ENCODE results near the gene EBF3. TPM values are rescaled to one million over a fixed set of nuclear protein-coding genes. Genes with fewer than 3 reads are reported as not detected.

The EBF3 gene
- total RNA-seq, 2 experiments from 2014 or later = not detected

DNA sequence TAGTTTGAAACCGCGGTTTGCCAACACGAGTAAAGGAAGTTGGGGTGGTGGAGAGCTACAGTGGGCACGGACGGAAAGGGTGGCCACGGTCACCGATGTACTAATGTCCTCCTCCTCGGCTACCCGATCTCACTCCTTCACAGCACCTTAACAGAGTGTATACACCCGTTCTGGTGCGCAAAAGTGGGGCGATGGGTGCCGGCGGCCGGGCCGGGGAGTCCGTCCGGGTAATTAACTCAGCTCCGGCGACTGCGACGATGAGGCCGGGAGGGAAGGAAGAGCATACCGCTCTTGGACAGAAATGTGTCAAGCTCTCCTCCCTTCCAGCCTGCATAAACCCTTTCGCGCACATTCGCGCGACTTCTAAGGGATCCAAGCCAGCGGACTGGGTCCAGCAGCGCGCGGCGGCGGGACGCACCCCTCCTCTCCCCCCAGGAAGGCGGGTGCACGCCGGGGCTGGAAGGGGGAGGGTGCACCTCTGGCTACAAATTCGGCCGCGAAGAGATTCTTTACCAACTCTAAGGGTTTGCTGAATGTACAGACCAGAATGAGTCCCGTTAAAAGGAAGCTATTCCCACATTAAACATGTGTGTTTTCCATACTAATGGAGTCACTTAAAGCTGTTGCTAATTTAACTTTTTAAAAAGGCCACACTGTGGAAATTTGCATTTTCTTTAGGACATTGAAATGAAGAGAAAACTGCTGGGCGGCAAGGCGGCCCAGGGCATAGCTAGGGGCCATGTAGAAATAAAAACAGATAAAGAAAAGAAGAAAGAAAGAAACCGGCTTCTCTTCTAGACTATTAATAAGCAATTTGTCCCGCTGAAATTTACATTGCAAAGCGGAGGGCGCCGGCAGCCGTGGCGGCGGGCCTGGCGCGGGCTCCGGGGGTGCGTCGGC lies 6.6 kb upstream of the EBF3 start:
- DNase-seq (no peak), ATAC-seq (ENCODE audit: poor library complexity) (no peak)
- ChIA-PET CTCF (interaction anchor here (1.5 kb wide), 1 partner anchor 15 kb away, joined by 5 read pairs; no protein-coding TSS in a partner anchor), POLR2A (no interaction called here)
- TF ChIP-seq, protein P1, sequence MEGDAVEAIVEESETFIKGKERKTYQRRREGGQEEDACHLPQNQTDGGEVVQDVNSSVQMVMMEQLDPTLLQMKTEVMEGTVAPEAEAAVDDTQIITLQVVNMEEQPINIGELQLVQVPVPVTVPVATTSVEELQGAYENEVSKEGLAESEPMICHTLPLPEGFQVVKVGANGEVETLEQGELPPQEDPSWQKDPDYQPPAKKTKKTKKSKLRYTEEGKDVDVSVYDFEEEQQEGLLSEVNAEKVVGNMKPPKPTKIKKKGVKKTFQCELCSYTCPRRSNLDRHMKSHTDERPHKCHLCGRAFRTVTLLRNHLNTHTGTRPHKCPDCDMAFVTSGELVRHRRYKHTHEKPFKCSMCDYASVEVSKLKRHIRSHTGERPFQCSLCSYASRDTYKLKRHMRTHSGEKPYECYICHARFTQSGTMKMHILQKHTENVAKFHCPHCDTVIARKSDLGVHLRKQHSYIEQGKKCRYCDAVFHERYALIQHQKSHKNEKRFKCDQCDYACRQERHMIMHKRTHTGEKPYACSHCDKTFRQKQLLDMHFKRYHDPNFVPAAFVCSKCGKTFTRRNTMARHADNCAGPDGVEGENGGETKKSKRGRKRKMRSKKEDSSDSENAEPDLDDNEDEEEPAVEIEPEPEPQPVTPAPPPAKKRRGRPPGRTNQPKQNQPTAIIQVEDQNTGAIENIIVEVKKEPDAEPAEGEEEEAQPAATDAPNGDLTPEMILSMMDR (IDR thresholded peaks at IDR 0.05) = no peak
- H3K27ac ChIP-seq (ENCODE audit: low read depth in 1 of 2, low read length in 2 of 2) = no peak overlapping the region
- no peaks in the 10 kb centered on the region for H3K9me3 Mint-ChIP-seq
- H3K27me3 ChIP-seq (ENCODE audit: control insufficient read depth in 1 of 2, insufficient read depth in 2 of 2, low read length in 2 of 2) = peaks cover 70 to 87% of the 10 kb centered on the region in 2 experiments
- H3K4me3 Mint-ChIP-seq = peak overlapping the region; percentile 54
- intact Hi-C loops (cut with DNase I, micrococcal nuclease) = loop anchor here (1.0 to 5.0 kb wide), 4 partner anchors 938 to 1758 kb away; no protein-coding TSS in a partner anchor
- no peak overlapping the region for H3K4me3 ChIP-seq (ENCODE audit: low read length)
- H3K27me3 Mint-ChIP-seq = peaks cover 75% of the 10 kb centered on the region
- H3K27ac Mint-ChIP-seq = peak overlapping the region; percentile 24
- H3K4me1 Mint-ChIP-seq (ENCODE audit: low read depth) = peaks cover 22% of the 10 kb centered on the region
- H3K36me3 ChIP-seq (ENCODE audit: insufficient read depth, low read length) = no peaks in the 10 kb centered on the region
- H3K9me3 ChIP-seq (ENCODE audit: control insufficient read depth in 1 of 2, insufficient read depth in 1 of 2, low read length in 2 of 2) = peaks cover 0 to 50% of the 10 kb centered on the region in 2 experiments
- no peaks in the 10 kb centered on the region for H3K36me3 Mint-ChIP-seq (ENCODE audit: low read depth)
- H3K4me1 ChIP-seq (ENCODE audit: insufficient read depth, low read length) = peaks cover 25% of the 10 kb centered on the region

DNA sequence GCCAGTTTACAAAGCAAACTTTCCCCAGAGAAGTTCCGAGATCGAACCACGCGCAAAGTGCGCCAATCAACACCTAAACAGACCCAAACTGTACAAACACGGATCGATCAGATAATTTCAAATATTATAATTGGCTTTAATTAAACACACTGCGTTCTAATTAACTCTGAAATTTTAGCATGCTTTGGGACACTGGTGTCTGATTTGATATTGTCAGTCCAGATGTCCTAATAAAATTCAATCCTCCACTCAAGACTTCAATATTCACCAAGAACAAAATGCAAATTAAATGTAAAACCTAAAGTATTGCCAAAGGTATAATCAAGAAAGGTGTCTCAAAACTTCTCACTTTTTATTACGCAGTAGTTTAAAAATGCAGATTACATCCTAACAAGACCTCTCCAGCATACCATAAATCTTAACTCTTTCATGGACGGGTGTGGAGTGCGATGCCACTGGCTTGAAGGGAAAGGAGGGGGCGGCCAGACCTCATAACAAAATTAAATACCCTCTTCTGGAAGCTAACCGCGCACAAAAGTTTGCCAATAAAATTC lies 5.9 kb upstream of the EBF3 start:
- no peak overlapping the region for H3K27ac ChIP-seq (ENCODE audit: low read depth in 1 of 2, low read length in 2 of 2)
- H3K4me3 ChIP-seq (ENCODE audit: low read length) = no peak overlapping the region
- Mint-ChIP-seq H3K4me1 (ENCODE audit: low read depth) (peaks cover 22% of the 10 kb centered on the region), H3K36me3 (ENCODE audit: low read depth) (no peaks in the 10 kb centered on the region), H3K4me3 (peak overlapping the region; percentile 16), H3K9me3 (no peaks in the 10 kb centered on the region), H3K27me3 (peaks cover 73% of the 10 kb centered on the region), H3K27ac (peak overlapping the region; percentile 24)
- H3K36me3 ChIP-seq (ENCODE audit: insufficient read depth, low read length) = no peaks in the 10 kb centered on the region
- DNase-seq = no peak
- peaks cover 25% of the 10 kb centered on the region for H3K4me1 ChIP-seq (ENCODE audit: insufficient read depth, low read length)
- ChIA-PET CTCF (no interaction called here), POLR2A (no interaction called here)
- peaks cover 0 to 54% of the 10 kb centered on the region in 2 experiments for H3K9me3 ChIP-seq (ENCODE audit: control insufficient read depth in 1 of 2, insufficient read depth in 1 of 2, low read length in 2 of 2)
- TF ChIP-seq, protein P1 (IDR thresholded peaks at IDR 0.05) = no peak
- no peak for ATAC-seq (ENCODE audit: poor library complexity)
- intact Hi-C loops (cut with DNase I, micrococcal nuclease) = loop anchor here (5.0 to 10.0 kb wide), 6 partner anchors 135 to 1758 kb away; partner anchors contain the start of genes GLRX3 (in 1 of the 2) and MGMT (in 1 of the 2)
- peaks cover 72 to 87% of the 10 kb centered on the region in 2 experiments for H3K27me3 ChIP-seq (ENCODE audit: control insufficient read depth in 1 of 2, insufficient read depth in 2 of 2, low read length in 2 of 2)

DNA sequence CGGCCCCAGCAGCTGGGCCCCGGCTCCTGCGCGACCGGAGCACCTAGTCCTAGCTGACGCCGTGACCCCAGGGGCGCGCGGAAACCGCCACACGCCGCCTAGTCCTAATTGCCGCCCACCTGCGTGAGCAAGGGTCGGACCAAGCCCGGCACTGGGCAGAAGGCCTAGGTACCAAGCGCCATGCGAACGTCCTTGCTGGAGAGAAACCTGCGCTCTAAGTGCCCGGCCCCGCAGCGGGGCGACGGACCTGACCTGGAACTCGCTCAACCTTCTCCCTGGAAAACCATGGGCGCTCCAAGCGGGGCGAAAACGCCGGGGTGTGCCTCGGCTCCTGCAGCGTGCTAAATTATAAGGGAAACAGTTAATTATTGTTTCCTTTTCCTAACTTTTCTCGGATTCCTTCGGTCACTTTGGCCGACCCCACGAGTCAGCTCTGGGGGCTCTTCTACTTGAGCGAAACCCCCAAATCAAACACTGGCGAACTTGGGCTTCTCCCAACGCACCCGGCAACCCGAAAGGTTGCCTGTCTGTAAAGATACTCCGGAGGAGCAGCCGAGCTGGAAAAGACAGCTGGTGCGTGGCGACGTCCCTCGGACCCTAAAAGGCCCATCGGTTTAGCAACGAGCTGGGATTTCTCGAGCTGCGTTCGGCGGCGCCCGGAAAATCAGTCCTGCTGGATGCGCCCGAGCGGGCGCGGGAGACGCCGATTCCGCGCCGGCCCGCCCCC lies 5.3 kb upstream of the EBF3 start:
- no peak for ATAC-seq (ENCODE audit: poor library complexity)
- Mint-ChIP-seq H3K4me1 (ENCODE audit: low read depth) (peaks cover 22% of the 10 kb centered on the region), H3K9me3 (no peaks in the 10 kb centered on the region), H3K36me3 (ENCODE audit: low read depth) (no peaks in the 10 kb centered on the region), H3K27me3 (peaks cover 70% of the 10 kb centered on the region), H3K27ac (no peak overlapping the region), H3K4me3 (no peak overlapping the region)
- CTCF ChIA-PET = no interaction called here
- Histone ChIP-seq H3K27ac (ENCODE audit: low read depth in 1 of 2, low read length in 2 of 2) (no peak overlapping the region), H3K27me3 (ENCODE audit: control insufficient read depth in 1 of 2, insufficient read depth in 2 of 2, low read length in 2 of 2) (peaks cover 72 to 87% of the 10 kb centered on the region in 2 experiments), H3K9me3 (ENCODE audit: control insufficient read depth in 1 of 2, insufficient read depth in 1 of 2, low read length in 2 of 2) (peaks cover 0 to 59% of the 10 kb centered on the region in 2 experiments), H3K36me3 (ENCODE audit: insufficient read depth, low read length) (no peaks in the 10 kb centered on the region), H3K4me3 (ENCODE audit: low read length) (no peak overlapping the region), H3K4me1 (ENCODE audit: insufficient read depth, low read length) (peaks cover 31% of the 10 kb centered on the region)
- intact Hi-C loops (cut with DNase I, micrococcal nuclease) = loop anchor here in 1 of 2 experiments (10.0 kb wide), 3 partner anchors 135 to 505 kb away; partner anchors contain the start of genes GLRX3 and MGMT
- POLR2A ChIA-PET = no interaction called here
- no peak for DNase-seq
- TF ChIP-seq, protein P1 (IDR thresholded peaks at IDR 0.05) = no peak
